ENCODE measurements around the gene KCNIP1. TPM values are rescaled to one million over a fixed set of nuclear protein-coding genes. Genes with fewer than 3 reads are reported as not detected.

Gene KCNIP1
- polyA plus RNA-seq, 1 of the 3 experiments (the other 2 are of a cell fraction): 1.3 TPM

DNA sequence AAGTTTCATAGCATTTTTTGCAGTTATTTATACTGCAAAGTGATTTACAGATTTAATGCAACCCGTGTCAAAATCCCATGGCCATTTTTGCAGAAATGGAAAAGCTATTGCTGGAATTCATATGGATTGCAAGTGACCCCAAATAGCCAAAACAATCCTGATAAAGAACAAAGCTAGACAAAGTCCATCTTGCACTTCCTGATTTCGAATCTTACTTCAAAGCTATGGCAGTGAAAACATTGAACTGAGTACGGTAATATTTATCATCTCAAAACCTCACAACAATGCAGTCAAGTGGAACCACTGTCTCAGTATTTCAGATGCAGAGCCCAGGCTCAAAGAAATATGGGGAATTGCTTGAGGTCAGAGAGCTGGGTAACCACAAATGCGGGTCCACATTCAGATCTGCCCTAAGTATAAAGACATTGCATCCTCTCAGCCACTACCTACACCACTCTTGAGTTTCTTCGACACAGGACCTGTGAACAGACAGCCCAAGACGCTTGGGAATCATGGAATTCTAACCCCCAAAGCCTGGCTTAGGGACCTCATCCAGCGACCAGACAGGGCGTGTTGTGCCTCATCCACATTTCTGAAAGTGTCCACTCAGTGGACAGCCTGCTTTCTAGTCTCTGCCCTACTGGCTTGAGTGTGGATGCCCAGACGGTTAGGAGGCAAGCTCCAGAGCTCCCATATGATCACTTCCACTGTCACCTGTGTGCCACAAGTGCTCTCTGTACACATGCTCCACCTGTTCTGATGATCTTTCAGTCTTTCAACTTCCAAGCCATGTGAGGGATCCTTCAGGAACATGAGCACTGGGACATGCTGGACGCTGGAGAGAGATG, 39.3 kb upstream of the KCNIP1 start:
- TF ChIP-seq EZH2phosphoT487 (IDR thresholded peaks at IDR 0.05; ENCODE audit: borderline replicate concordance, low read depth) (no peak), MEF2A (IDR thresholded peaks at IDR 0.05; ENCODE audit: borderline replicate concordance, low read depth) (no peak), ELF1 (IDR thresholded peaks at IDR 0.05) (no peak), YY1 (IDR thresholded peaks at IDR 0.05; ENCODE audit: low read depth) (no peak), GATA2 (CRISPR knock-in tag; IDR thresholded peaks at IDR 0.05) (no peak), NRF1 (IDR thresholded peaks at IDR 0.05; ENCODE audit: low read depth, low read length) (no peak), TAF1 (IDR thresholded peaks at IDR 0.05; ENCODE audit: borderline replicate concordance, low read depth, low read length) (no peak), POLR2AphosphoS5 (IDR thresholded peaks at IDR 0.05; ENCODE audit: low read depth, low read length) (no peak), NFIC (IDR thresholded peaks at IDR 0.05; ENCODE audit: borderline replicate concordance) (no peak), MXI1 (IDR thresholded peaks at IDR 0.05; ENCODE audit: low read depth, low read length) (no peak)
- WGBS (ENCODE audit: low lambda C conversion rate): 80% methylated on average over 8 of the region's 10 CpGs
- Histone ChIP-seq H3K4me3 (ENCODE audit: low read depth in 2 of 2, low read length in 1 of 2) (no peak overlapping the region), H3K27me3 (ENCODE audit: insufficient read depth) (no peaks in the 10 kb centered on the region), H3K4me2 (no peak overlapping the region), H4K20me1 (ENCODE audit: insufficient read depth) (no peaks in the 10 kb centered on the region), H3K79me2 (ENCODE audit: insufficient read depth) (no peaks in the 10 kb centered on the region), H3K9me3 (no peaks in the 10 kb centered on the region), H3K36me3 (replicated peaks in 1 of 2; ENCODE audit: control insufficient read depth in 1 of 2, insufficient read depth in 2 of 2, low read length in 1 of 2) (no peaks in the 10 kb centered on the region), H3K27ac (ENCODE audit: low read depth in 2 of 2, low read length in 1 of 2) (no peak overlapping the region), H3K4me1 (ENCODE audit: control insufficient read depth in 1 of 2, insufficient read depth in 2 of 2, low read depth in 1 of 2, low read length in 1 of 2) (0 out of 4 replicates have a peak, but pooled peaks cover 0 to 4% of the 10 kb centered on the region in 2 experiments), H2AFZ (ENCODE audit: low read depth) (no peak overlapping the region), H3K9me2 (no peaks in the 10 kb centered on the region), H3K9ac (no peak overlapping the region), H3F3A (replicated peaks; ENCODE audit: insufficient read depth) (peaks cover 8% of the 10 kb centered on the region)
- ChIA-PET CTCF (interaction anchor here (1.0 to 1.6 kb wide), 2 partner anchors 15 to 30 kb away, joined by 4 read pairs; no protein-coding TSS in a partner anchor), POLR2A (no interaction called here)
- DNase-seq: no peak

DNA sequence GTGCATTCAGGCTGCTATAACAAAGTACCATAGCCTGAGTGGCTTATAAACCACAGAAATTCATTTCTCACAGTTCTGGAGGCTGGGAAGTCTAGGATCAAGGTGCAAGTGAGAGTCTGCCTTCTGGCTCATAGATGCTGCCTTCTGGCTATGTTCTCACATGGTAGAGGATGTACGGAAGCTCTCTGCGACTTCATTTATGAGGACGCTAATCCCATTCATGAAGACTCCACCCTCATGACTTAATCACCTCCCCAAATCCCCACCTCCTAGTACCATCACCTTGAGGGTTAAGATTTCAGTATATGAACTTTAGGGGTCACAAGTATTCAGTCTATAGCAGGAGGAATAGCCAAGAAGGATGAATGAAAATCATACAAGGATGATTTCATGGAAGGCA, 37.3 kb upstream of the KCNIP1 start:
- Histone ChIP-seq H3K27me3 (ENCODE audit: insufficient read depth) (no peaks in the 10 kb centered on the region), H3K9ac (no peak overlapping the region), H3K4me3 (ENCODE audit: low read depth in 2 of 2, low read length in 1 of 2) (no peak overlapping the region), H3K27ac (ENCODE audit: low read depth in 2 of 2, low read length in 1 of 2) (peak overlapping the region in 1 of 2 experiments; percentile 67; a peak in 2 of 4 replicates), H3K4me2 (0 out of 2 replicates have a peak overlapping the region, but pooled peaks have one; percentile 30), H3K9me2 (no peaks in the 10 kb centered on the region), H4K20me1 (ENCODE audit: insufficient read depth) (no peaks in the 10 kb centered on the region), H3K79me2 (ENCODE audit: insufficient read depth) (no peaks in the 10 kb centered on the region), H2AFZ (ENCODE audit: low read depth) (no peak overlapping the region), H3K36me3 (replicated peaks in 1 of 2; ENCODE audit: control insufficient read depth in 1 of 2, insufficient read depth in 2 of 2, low read length in 1 of 2) (no peaks in the 10 kb centered on the region), H3K9me3 (no peaks in the 10 kb centered on the region), H3K4me1 (ENCODE audit: control insufficient read depth in 1 of 2, insufficient read depth in 2 of 2, low read depth in 1 of 2, low read length in 1 of 2) (0 out of 4 replicates have a peak, but pooled peaks cover 0 to 4% of the 10 kb centered on the region in 2 experiments), H3F3A (replicated peaks; ENCODE audit: insufficient read depth) (peaks cover 8% of the 10 kb centered on the region)
- TF ChIP-seq, protein P1, sequence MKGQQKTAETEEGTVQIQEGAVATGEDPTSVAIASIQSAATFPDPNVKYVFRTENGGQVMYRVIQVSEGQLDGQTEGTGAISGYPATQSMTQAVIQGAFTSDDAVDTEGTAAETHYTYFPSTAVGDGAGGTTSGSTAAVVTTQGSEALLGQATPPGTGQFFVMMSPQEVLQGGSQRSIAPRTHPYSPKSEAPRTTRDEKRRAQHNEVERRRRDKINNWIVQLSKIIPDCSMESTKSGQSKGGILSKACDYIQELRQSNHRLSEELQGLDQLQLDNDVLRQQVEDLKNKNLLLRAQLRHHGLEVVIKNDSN (IDR thresholded peaks at IDR 0.05; ENCODE audit: borderline replicate concordance, low read depth): no peak
- no peak for TF ChIP-seq SIN3A (IDR thresholded peaks at IDR 0.05; ENCODE audit: borderline replicate concordance, low read depth, low read length)
- no peak for TF ChIP-seq RXRA (IDR thresholded peaks at IDR 0.05; ENCODE audit: borderline replicate concordance, low read depth)
- DNase-seq: no peak
- ChIA-PET CTCF (interaction anchor here (1.4 kb wide), 1 partner anchor 14 kb away, joined by 3 read pairs; no protein-coding TSS in a partner anchor), POLR2A (no interaction called here)
- 100% methylated on average over 3 of the region's 3 CpGs for WGBS (ENCODE audit: low lambda C conversion rate)

Data from SK-N-SH (cell line).